Measurements from ENCODE around the gene FGD3.

DNA sequence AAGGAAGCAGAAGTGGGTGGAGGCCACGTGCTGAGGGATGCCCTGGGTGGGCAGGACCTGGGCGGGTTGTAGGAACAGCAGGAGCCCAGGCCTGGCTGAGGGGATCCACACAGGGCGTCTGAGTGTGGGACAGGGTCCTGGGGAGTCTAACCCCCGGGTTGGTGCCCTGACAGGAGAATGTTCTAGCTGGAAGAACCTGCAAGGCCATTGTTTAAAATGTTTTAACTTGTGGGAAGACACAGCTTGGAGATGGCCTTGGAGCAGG, 77.3 kb downstream of the FGD3 start:
- TF ChIP-seq, protein P1, sequence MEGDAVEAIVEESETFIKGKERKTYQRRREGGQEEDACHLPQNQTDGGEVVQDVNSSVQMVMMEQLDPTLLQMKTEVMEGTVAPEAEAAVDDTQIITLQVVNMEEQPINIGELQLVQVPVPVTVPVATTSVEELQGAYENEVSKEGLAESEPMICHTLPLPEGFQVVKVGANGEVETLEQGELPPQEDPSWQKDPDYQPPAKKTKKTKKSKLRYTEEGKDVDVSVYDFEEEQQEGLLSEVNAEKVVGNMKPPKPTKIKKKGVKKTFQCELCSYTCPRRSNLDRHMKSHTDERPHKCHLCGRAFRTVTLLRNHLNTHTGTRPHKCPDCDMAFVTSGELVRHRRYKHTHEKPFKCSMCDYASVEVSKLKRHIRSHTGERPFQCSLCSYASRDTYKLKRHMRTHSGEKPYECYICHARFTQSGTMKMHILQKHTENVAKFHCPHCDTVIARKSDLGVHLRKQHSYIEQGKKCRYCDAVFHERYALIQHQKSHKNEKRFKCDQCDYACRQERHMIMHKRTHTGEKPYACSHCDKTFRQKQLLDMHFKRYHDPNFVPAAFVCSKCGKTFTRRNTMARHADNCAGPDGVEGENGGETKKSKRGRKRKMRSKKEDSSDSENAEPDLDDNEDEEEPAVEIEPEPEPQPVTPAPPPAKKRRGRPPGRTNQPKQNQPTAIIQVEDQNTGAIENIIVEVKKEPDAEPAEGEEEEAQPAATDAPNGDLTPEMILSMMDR (optimal IDR thresholded peaks at IDR 0.05 in 1 of 3, IDR thresholded peaks at IDR 0.05 in 1 of 3, conservative IDR thresholded peaks at IDR 0.05 in 1 of 3; ENCODE audit: extremely low read depth in 1 of 3, insufficient read depth in 2 of 3, low read length in 3 of 3), result no peak
- no peak for TF ChIP-seq EZH2 (IDR thresholded peaks at IDR 0.05; ENCODE audit: low read length)

All from keratinocyte (primary cell).